HG02970 (cell line): ENCODE data around the gene GDF10.

Experiments
- ATAC-seq: cut with Tn5 transposase; IDR thresholded peaks from one replicate; pipeline ENCODE4 v1.9.1; 2021; ENCODE audit warnings: mild to moderate bottlenecking, moderate library complexity, moderate number of reproducible peaks; ENCODE audit not compliant: unreplicated experiment, low FRiP score

The GDF10 gene

DNA sequence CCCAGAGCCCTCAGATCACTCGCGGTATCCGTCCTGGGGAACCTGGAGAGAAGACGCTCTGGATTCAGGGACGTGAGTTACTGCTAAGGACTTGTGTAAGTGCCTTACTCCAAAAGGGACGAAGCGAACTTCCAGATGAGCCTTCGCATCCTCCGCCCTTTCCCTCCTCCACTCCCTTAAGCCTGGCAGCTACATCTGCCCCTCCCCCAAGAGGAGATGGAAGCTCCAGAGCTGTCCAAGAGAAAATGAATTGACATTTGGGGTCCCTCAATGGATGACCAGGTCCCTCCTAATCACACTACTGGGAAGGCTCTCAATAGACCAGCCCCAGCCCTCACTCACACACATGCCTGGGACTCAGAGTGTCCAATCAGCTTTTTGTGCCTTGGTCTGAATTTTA is 31.3 kb upstream of the GDF10 start:
- no peak for ATAC-seq

DNA sequence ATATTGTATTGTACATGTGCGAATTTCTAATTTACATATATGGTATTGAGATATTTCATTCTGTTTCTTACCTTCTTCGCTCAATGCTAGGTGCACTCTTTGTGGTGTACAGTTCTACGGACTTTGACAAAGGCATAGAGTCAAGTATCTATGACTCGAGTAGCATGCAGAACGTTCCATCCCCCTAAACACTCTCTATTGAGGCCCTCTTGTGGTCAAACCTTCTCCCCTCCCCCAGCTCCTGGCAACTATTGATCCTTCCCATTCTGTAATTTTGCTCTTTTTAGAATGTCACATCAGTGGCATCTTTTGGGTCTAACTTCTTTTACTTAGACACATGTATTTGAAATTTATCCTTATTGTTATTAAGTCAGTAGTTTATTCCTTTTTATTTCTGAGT is 30.7 kb upstream of the GDF10 start:
- no peak for ATAC-seq

DNA sequence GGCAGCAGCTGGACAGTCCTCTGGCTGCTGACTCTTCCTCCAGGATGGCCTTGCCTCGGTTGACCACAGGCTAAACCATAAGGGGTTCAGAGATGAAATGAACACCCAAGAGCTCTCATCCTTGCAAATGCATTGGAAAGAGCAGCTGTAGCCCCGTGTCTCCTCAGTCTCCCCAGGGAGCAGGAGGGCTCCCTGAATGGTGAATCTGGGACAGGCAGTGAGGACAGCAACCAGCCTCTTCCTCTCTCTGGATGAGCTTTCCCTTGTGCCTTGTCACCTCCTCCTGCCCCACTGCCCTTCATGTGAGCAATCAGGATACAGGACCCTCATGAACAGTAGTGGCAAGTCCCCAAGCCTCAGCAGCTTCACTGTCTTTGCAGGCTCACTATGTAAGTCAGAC is 23.9 kb upstream of the GDF10 start:
- no peak for ATAC-seq

DNA sequence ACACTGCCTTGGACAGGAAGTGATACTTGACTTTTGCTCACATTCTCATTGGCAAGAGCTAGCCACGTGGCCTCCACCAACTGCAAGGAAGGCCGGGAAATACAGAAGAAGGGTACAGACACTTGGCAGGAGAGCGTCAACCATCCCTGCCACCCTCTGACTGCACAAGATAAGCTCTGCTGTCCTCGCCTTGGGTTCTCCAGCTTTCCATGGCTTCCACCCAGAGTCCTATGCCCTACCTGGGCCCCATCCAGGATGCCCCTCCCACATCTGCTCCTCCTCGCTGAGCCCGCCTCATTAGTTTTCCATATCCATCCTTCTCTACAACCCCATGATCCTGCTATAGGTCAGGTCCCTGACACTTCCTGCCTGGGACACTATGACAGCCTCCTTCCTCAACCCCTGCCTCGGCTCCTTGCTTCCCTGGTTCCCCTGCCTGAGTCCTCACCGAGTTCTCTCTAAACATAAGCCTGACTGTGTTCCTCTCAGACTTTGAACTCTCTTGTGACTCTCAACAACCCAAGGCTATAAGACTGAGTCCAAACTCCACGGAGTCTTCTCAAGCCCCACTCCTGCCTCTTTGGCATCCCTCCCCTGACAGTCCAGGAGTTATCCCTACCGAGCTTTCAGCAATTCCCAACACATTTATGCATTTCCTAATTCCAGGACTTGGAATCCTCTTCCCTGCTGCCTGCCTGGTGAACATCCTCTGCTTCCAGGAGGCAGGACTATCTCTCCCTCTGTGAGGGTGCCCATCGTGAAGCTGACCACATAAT is 23.2 kb upstream of the GDF10 start:
- no peak for ATAC-seq

DNA sequence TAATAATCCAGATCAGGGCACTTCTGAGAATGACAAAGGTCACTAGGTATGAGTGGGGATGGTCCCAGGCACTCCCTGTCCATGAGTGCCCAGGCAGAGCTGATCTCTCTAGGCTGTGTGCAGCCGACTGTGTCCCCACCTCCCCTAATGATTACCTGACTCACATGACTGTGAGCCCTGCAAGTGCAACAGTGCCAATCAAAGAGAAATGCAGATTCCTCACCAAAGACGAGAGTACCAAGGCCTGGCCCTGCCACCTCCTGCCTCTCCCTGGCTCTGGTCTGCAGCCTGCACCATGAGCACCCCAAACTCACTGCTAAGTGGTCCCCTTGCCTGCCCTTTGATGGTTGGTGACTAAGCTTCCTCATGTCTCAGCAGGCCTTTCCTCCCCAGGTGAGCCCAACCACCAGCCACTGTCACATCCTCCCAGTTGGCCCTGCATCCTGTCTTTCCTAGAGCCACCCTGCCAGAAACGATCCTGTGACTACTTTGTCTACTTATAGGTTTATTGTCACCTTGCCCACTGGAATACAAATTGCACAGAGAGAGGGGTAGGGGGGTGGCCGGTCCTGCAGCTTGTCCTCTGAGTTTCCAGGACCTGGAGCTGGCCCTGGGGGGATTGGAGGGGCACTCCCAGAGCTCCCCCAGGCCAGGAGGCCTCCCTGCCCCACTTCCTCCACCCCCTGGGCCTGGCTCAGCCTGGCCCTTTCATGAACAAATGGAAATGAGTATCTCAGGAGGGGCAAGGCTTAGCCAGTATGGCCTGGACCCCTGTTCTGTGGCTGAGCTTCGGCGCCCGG is 22.4 kb upstream of the GDF10 start:
- no peak for ATAC-seq

DNA sequence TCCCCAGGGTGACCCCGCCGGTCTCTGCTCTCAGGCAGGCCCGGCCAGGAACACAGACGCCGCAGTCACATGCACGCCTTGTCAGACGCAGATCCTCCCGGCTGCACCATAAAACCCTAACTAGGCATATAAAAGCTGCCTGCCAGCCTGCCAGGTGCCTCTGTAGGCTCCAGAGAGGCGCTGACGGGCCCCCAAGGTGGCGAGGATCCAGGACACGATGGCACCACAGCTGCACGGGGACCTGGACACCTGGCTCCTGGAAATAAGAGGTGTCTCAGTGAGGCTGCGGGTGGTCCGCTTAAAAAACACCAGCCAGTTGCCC is 21.9 kb upstream of the GDF10 start:
- ATAC-seq: no peak

DNA sequence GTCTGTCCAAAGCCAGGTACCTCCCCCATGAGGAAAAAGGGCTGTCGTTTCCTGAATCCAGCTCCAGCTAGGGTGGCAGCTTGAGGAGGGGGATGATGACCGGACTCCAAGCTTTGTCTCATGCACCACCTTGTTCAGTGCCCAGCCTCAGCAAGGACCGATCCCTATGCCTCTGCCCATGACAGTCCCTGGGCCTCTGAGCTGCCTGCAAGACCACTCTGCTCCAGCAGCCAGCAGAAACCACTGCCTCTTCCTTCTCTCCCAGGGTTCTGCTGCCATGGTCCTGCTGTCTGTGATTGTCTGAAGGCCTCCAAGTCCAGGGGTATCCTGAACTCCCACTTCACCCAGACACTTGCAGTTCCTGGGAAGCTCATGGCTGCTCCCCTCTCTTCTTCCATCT is 21.3 kb upstream of the GDF10 start:
- no peak for ATAC-seq

DNA sequence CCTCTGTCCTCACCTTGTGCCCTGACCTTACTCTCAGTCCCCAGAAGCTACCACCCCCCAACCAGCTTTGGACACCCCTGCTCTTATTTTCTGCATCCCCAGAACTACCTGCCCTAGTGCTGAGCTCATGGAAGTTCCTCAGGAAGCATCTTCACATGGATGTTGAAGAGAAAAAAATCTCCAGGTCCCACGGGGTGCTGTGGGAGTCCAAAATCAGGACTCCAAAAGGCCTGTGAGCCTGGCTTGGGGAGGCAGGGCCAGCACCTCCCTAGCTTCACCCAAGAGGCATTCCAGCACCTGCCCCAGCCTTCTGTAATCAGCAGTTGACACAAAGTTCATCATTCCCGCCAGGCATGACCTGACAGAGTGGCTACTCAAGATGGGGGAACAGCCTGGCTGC is 20.7 kb upstream of the GDF10 start:
- ATAC-seq: no peak

DNA sequence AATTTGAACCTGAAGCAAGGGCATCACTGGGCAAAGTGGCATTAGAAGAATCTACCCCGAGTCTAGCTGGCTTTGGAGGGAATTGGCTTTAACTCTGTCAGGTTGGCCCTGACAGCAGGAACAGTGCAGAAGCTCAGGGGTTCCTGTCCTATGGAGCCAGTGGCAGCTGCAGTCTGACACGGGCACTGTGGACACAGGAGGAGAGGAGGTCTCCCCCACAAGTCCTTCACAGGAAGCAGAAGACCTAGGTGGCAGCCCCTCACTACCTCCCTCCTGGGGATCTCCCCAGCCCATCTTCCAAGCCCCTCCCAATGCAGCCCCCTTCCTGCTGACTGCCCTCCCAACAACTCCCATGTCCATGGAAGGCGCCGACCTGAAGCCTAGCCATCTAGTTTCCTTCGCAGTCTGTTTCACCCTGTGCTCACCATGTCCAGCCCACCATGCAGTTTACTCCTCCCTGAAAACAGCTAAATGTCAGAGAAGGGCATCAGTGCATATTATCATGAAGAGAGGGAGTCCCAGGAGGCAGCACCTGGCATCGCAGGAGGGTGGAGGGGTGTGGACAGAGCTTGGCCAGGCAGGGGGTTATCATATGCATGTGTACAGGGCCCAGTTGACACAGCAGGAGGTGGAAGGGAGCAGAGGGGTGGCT is 17.9 kb upstream of the GDF10 start:
- no peak for ATAC-seq

DNA sequence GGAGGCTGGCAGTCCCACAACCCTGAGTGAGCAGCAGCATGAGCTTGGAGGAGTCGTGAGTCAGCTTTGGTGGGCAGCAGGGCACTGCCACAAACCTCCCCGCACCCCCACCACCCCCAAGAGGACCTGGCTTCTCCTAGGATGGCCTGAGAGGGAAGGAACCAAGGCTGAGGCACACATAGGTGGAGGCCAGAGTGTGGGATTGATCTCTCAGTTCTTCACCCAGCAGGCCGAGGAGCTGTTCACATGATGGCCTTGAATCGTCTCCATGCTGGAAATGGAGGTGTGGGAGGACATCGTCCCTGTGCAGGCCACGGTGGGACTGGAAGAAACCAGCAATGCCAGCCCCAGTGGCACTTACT is 17.4 kb upstream of the GDF10 start:
- ATAC-seq: no peak

DNA sequence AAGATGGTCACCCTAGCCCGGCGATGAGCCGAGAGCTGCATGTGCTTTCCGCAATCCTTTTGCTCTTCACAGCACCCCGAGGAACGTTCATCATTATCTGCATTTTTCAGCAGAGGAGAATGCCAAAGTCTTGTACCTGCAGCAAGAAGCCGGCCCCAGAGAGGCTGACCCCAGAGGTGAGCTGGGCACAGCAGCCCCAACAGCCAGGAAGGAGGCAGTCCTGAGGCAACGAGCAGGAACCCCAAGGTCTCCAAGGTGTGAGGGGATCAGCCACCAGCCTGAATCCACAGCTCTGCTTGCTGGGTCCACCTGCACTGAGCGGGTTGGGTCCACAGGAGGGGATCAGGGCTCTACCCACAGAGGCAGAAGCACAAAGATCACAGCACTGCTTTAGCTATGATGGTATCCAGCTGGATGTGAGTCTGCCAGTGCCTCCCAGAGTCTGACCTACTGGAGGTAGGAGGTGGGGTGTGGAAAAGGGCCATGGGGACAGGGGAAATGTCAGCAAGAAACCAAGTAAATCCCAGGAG is 16.8 kb upstream of the GDF10 start:
- ATAC-seq: no peak

DNA sequence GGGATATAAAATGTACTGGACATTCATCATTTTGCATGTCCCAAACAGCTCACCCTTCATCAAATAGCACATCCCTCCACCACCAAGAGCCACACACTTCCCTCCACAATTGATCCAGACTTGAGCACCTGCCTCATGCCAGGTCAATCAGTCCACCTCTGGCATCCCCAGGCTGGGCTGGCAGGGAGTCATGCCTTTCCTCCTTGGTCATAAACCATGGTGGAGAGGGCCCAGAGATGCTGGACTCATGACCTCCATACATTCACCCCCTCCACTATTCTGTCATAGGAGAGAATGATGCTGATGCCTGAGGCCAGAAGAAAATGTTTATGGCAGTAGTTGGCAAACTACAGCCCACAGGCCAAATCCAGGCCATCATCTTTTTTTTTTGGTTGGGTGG is 16.1 kb upstream of the GDF10 start:
- ATAC-seq: no peak

DNA sequence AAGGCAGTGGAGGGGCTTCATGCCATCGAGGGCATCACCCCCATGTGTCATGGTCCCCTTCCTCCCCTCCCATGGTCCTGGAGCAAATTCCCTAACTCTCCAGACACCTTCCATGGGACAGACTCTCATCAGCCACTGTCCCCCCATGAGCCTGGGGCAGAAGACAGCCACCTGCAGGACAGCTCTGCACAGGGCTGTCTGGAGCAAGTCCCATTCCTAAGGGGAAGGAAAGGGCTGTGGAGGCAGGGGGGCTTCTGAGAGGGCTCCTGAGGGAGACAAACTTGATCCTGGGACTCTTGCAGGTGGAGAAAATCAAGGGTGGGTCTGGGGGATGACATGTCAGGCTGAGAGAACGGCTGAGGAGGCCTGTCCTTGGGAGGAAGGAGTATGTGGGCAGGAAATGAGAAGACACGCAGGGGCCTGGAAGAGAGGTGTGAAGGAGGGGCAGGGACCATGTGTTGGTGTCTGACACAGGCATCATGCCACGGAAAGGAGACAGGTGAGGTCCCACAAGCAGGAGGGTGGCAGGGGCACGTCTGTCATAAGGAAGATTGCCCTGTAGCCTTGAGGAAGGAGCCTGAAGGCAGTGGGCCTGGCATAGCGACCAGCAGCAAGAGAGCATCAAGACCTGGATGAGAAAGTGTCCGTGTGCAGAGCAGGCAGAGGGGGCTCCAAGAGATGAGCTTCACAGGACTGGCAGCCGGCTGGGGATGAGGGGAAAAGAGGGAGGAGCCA is 14.4 kb upstream of the GDF10 start:
- no peak for ATAC-seq

DNA sequence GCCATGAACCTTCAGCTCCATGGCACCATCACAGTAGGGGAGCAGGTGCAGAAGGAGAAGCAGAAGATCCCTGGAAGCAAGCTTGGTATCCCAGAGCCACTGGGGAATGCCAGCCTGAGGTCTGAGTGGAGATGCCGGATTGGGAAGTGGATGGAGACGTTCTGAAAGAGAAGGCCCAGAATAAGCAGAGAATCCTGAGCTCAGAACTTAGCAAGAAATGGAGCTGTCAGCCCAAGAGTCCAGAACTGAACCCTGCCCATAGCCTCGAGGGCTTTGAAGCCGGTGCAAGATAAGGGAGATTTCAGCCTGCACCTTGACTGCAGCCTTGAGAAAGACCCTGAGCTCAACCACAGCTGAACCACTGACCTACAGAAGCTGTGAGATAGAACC is 13.9 kb upstream of the GDF10 start:
- no peak for ATAC-seq

DNA sequence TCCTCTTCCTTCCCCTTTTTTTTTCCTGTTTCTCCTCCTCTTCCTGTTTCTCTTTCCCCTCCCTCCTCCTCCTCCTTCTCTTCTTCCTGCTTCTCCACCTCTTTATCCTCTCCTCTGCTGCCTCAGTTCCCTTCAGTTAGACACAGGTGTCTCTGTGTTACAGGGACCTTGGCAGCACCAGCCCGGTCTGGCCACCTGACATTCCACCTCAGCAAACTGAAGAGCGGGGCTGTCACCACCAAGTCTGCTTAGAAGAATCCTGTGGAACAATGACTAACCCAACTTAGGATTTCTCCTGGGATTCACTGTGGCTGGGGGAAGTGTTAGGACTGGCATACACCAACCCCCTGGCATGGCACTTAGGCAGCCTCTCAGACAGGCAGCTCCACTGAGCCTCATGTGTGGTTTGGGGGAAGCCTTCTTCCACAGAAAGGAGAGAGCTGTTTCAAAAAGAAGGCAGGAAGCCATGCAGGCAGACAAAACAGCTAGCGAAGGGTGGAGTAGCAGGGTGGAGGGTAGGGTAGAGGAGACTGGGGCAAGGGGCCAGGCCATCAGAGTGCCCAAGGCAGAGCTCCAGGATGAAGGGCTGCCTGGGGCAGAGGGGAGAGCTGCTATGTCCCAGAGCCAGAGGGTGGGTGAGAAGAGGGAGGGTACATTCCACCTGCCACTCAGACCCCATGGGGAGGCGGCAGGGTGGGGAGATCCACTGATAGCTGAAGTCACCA is 13.2 kb upstream of the GDF10 start:
- ATAC-seq: no peak

DNA sequence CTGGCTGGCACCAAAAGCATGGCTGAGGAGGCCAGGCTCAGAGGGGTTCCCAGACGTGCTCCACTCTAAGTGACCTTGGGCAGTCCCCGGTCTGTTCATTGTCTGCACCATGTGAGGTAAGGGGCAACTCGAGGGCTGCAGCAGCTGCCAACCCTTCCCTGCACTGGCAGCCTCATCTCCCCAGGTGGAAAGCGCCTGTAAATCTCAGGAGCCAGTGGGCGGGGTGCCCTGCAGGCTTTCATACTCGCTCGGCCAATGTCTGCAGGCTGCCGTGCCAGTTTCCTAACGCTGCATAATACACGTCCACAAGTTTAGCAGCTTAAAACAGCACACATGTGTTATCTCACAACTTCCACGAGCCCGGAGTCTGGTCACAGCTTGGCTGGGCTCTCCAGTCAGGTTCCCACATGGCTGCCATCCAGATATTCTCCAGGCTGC is 12.6 kb upstream of the GDF10 start:
- ATAC-seq: no peak

DNA sequence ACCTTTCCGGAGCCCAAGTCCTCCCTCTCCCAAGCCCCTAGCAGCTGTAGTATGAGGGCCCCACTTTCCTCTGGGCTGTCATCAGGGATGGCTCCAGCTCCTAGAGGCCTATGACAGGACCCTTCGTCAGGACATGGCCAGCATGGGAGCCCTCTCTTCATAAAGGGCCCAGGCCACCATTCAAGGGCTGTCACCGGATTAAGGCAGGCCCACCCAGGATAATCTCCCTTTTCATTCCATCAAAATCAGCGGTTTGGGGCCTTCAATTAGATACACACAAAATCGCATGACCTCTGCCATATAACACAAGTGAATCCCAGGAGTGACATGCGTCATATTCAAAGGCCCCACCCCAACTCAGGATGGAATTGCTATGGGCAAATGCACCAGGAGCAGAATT is 12.2 kb upstream of the GDF10 start:
- no peak for ATAC-seq

DNA sequence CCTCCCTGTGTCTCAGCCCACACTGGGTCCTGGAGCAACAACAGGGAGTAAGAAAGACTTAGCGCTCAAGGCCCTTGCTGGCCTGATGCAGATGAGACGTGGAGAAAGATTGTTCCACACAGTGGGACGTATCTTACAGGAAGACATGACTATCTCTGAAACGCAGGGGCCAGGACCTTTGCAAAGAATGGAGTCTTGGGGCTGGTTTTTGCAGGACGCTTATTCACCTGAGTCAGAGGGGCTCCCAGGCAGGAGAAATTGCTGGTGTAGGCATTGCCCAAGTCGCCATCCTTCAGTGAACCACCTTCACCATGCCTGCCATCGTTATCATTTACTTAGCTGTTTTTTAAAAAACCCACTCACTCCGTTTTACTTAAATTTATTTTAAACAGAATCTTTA is 11.8 kb upstream of the GDF10 start:
- ATAC-seq: no peak

DNA sequence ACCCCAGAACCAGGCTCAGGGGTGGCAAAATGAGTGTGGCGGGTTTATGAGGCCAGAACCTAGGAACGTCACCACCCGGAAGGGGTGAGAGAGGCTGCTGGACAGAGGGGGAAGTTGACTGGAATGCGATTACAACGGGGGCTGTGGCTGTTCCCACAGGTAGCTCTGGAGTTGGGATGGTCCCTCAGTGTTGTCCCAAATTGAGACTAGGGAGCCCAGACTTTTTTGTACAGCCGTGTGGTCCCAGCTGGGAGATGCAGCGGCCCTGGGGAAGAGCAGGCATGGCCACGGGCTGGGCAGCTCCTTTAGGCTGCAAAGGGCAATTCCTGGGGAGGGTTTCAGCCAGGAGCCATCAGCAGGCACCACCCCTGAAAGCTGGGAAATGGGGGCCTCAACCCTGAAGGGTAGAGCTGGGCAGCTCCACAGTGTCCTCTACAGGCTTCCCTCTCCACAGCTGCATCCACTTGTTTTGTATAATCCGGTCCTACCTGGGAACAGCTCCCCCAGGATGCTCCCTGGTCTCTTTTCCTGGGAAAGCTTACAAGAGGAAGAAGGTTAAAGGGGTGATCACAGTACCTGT is 11.0 kb upstream of the GDF10 start:
- no peak for ATAC-seq

DNA sequence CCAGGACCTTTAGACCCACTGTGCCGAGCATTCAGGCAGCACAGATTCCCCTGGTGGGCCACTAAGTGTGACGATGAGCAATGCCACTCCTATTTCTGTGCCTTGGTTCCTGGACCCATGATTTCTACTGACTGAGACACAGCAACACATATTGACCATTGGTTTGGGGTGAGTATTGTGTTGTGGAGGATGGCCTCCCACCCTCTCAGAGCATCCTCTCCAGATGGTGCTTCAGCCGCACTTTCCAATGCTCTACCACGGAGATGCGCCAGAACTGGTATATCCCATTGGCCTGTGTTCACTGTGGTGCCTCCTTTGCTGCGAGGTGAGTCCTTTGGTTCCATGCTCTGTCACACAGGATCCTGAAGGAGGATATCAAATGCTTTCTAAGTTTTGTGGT is 10.1 kb upstream of the GDF10 start:
- no peak for ATAC-seq
